Prostate gland (tissue), 2 donors: ENCODE data around the gene GPD1L. TPM values are rescaled to one million over a fixed set of nuclear protein-coding genes. Genes with fewer than 3 reads are reported as not detected.

Experiments used
- DNase-seq: peaks from one replicate; pipeline ENCODE4 v3.0.0-alpha.2; 2019; ENCODE audit warnings: low spot score
- H3K27ac ChIP-seq, 2 donors: fragments of 200-600 bp; sonication (generic); 2 replicates each; pipeline ENCODE4 v1.5.1; 2017 to 2019
- H3K27me3 ChIP-seq: fragments of 200-600 bp; sonication (generic); replicated peaks from 2 replicates; pipeline ENCODE4 v1.5.1; 2019; ENCODE audit not compliant: insufficient read depth
- H3K36me3 ChIP-seq, 2 donors: fragments of 200-600 bp; sonication (generic); 1 replicate in 1 of 2; 2 replicates in 1 of 2; pipeline versions ENCODE4 v1.5.1 to v1.8.1; 2017 to 2019
- H3K4me1 ChIP-seq: fragments of 200-600 bp; sonication (generic); replicated peaks from 2 replicates; pipeline ENCODE4 v1.5.1; 2019
- H3K4me3 ChIP-seq, 2 donors: fragments of 200-600 bp; sonication (generic); 2 replicates each; pipeline ENCODE4 v1.5.1; 2017 to 2019
- H3K9me3 ChIP-seq: fragments of 200-600 bp; sonication (generic); 2 replicates; pipeline ENCODE4 v1.5.1; 2017
- CTCF ChIP-seq, 4 experiments: fragments of 200-600 bp in 2 of 4; fragments of 450-650 bp in 2 of 4; sonication (generic) in 2 of 4; IDR thresholded peaks; 1 replicate in 3 of 4; 2 replicates in 1 of 4; pipeline ENCODE4 v1.5.1; 2016 to 2019; ENCODE audit warnings: antibody characterized with exemption in 4 of 4, mild to moderate bottlenecking in 2 of 4, moderate library complexity in 2 of 4
- POLR2A ChIP-seq: fragments of 450-650 bp; IDR thresholded peaks from one replicate; pipeline ENCODE4 v1.6.1; 2016; ENCODE audit warnings: antibody characterized with exemption, mild to moderate bottlenecking
- POLR2AphosphoS5 ChIP-seq: sonication (generic); formaldehyde crosslinking; IDR thresholded peaks from one replicate; pipeline ENCODE4 v1.6.1; 2017; ENCODE audit warnings: antibody characterized with exemption
- WGBS: methylation state at CpG from one replicate; pipeline ENCODE4 v1.1.5; 2018; 5-methylcytosine and 5-hydroxymethylcytosine counted together
- intact Hi-C: fragments of 100-400 bp; cut with DNase I; formaldehyde crosslinking; loops from one replicate; pipeline ENCODE4 v1.14.2; 2022
- total RNA-seq, 2 donors: library from RNA; depleted of rRNA; stranded (reverse); fragments of >200 nt; gene quantifications; one replicate each; pipeline ENCODE4 v1.1.0, GENCODE V29; 2016

The GPD1L gene
- total RNA-seq, 2 donors from 2014 or later = 50.4 to 70.8 TPM

GRCh38 chr3:32198714-32199113 is 92.3 kb downstream of the GPD1L start:
- no peak for DNase-seq
- Histone ChIP-seq H3K4me3 (no peak overlapping the region), H3K9me3 (no peaks in the 10 kb centered on the region), H3K27ac (no peak overlapping the region), H3K27me3 (no peaks in the 10 kb centered on the region), H3K4me1 (no peaks in the 10 kb centered on the region), H3K36me3 (no peaks in the 10 kb centered on the region)
- intact Hi-C loops = no loop called here
- TF ChIP-seq POLR2AphosphoS5 = no peak
- no peak for TF ChIP-seq CTCF (IDR thresholded peaks at IDR 0.05)
- no peak for TF ChIP-seq POLR2A
- WGBS = 96% methylated on average over 3 of the region's 3 CpGs

GRCh38 chr3:32200490-32200889 is 94.1 kb downstream of the GPD1L start:
- Histone ChIP-seq H3K27ac (no peak overlapping the region), H3K36me3 (no peaks in the 10 kb centered on the region), H3K4me1 (no peaks in the 10 kb centered on the region), H3K9me3 (no peaks in the 10 kb centered on the region), H3K27me3 (no peaks in the 10 kb centered on the region), H3K4me3 (no peak overlapping the region)
- TF ChIP-seq POLR2A (no peak), CTCF (IDR thresholded peaks at IDR 0.05) (no peak), POLR2AphosphoS5 (no peak)
- 72% methylated on average over 7 of the region's 7 CpGs for WGBS
- DNase-seq = no peak
- intact Hi-C loops = no loop called here

- WGBS = 72% methylated on average over 10 of the region's 10 CpGs
- intact Hi-C loops = no loop called here
- Histone ChIP-seq H3K36me3 (no peaks in the 10 kb centered on the region), H3K27me3 (no peaks in the 10 kb centered on the region), H3K4me1 (no peaks in the 10 kb centered on the region), H3K9me3 (no peaks in the 10 kb centered on the region), H3K27ac (no peak overlapping the region), H3K4me3 (no peak overlapping the region)
- no peak for DNase-seq
- TF ChIP-seq POLR2AphosphoS5 = no peak
- TF ChIP-seq CTCF (IDR thresholded peaks at IDR 0.05) = no peak
- TF ChIP-seq POLR2A = no peak
Measured at GRCh38 chr3:32200992-32201758, 94.8 kb downstream of the GPD1L start.

GRCh38 chr3:32202496-32202895 is 96.1 kb downstream of the GPD1L start:
- no peaks in the 10 kb centered on the region for H3K4me1 ChIP-seq
- 100% methylated on average over 1 of the region's 1 CpG for WGBS
- H3K4me3 ChIP-seq = no peak overlapping the region
- no peak overlapping the region for H3K27ac ChIP-seq
- H3K36me3 ChIP-seq = no peaks in the 10 kb centered on the region
- no peak for TF ChIP-seq CTCF (IDR thresholded peaks at IDR 0.05)
- TF ChIP-seq POLR2A = no peak
- no peak for TF ChIP-seq POLR2AphosphoS5
- intact Hi-C loops = no loop called here
- H3K9me3 ChIP-seq = no peaks in the 10 kb centered on the region
- no peak for DNase-seq
- no peaks in the 10 kb centered on the region for H3K27me3 ChIP-seq

GRCh38 chr3:32203854-32204253 is 97.4 kb downstream of the GPD1L start:
- H3K27ac ChIP-seq = no peak overlapping the region
- intact Hi-C loops = no loop called here
- TF ChIP-seq POLR2AphosphoS5 (no peak), POLR2A (no peak), CTCF (IDR thresholded peaks at IDR 0.05) (no peak)

More at GRCh38 chr3:32203854-32204253, 97.4 kb downstream of the GPD1L start:
- no peak for DNase-seq
- Histone ChIP-seq H3K9me3 (no peaks in the 10 kb centered on the region), H3K4me1 (no peaks in the 10 kb centered on the region), H3K4me3 (no peak overlapping the region), H3K27me3 (no peaks in the 10 kb centered on the region), H3K36me3 (no peaks in the 10 kb centered on the region)
